Natural killer cell (primary cell): ENCODE results near the gene FN3KRP. TPM values are rescaled to one million over a fixed set of nuclear protein-coding genes. Genes with fewer than 3 reads are reported as not detected.

ENCODE experiments used
- ATAC-seq, 3 donors: fragments of 150-1000 bp in 2 of 3; fragments of 200-7000 bp in 1 of 3; cut with Tn5 transposase; 1 replicate in 1 of 3; 2 replicates in 2 of 3; pipeline ENCODE4 v1.10.0; 2021; ENCODE audit warnings: mild to moderate bottlenecking in 2 of 3, moderate library complexity in 2 of 3
- DNase-seq, 2 donors: peaks; one replicate each; pipeline versions ENCODE4 v3.0.0 to v3.0.0-alpha.2; 2013 to 2021; ENCODE audit warnings: mixed read lengths in 1 of 2
- H3K27ac ChIP-seq: one replicate; pipeline ENCODE4 v1.5.1; 2013; ENCODE audit warnings: mild to moderate bottlenecking, low read length
- H3K27me3 ChIP-seq: one replicate; pipeline ENCODE4 v1.6.1; 2013; ENCODE audit warnings: low read length; ENCODE audit not compliant: control insufficient read depth, insufficient read depth
- H3K36me3 ChIP-seq: one replicate; pipeline ENCODE4 v1.6.1; 2013; ENCODE audit warnings: low read length; ENCODE audit not compliant: control insufficient read depth, insufficient read depth
- H3K4me1 ChIP-seq: one replicate; pipeline ENCODE4 v1.6.1; 2013; ENCODE audit warnings: low read length; ENCODE audit not compliant: control insufficient read depth, insufficient read depth
- H3K4me3 ChIP-seq: one replicate; pipeline ENCODE4 v1.5.1; 2013; ENCODE audit warnings: low read length
- H3K9me3 ChIP-seq: one replicate; pipeline ENCODE4 v1.6.1; 2013; ENCODE audit warnings: low read length; ENCODE audit not compliant: control insufficient read depth, insufficient read depth
- H3K27ac Mint-ChIP-seq, 2 donors: one replicate each; pipeline ENCODE4 v1.8.0; 2022; ENCODE audit warnings: mild to moderate bottlenecking in 2 of 2, mixed read lengths in 2 of 2, moderate library complexity in 1 of 2
- H3K27me3 Mint-ChIP-seq, 2 donors: one replicate each; pipeline ENCODE4 v1.8.0; 2022; ENCODE audit warnings: low read depth in 2 of 2, mixed read lengths in 2 of 2
- H3K36me3 Mint-ChIP-seq: one replicate; pipeline ENCODE4 v1.8.0; 2022; ENCODE audit warnings: mixed read lengths
- H3K4me1 Mint-ChIP-seq, 2 donors: one replicate each; pipeline ENCODE4 v1.8.0; 2022; ENCODE audit warnings: mixed read lengths in 2 of 2
- H3K4me3 Mint-ChIP-seq: one replicate; pipeline ENCODE4 v1.8.0; 2022; ENCODE audit warnings: mild to moderate bottlenecking, moderate library complexity, mixed read lengths
- H3K9me3 Mint-ChIP-seq, 2 donors: one replicate each; pipeline ENCODE4 v1.8.0; 2022; ENCODE audit warnings: mixed read lengths in 2 of 2
- WGBS: methylation state at CpG from one replicate; pipeline ENCODE4 v1.1.7; 2013; ENCODE audit warnings: missing lambda C conversion rate; ENCODE audit not compliant: insufficient coverage; 5-methylcytosine and 5-hydroxymethylcytosine counted together
- intact Hi-C: fragments of 100-400 bp; cut with micrococcal nuclease; formaldehyde crosslinking; loops from one replicate; pipeline ENCODE4 v1.14.2; 2022
- total RNA-seq, 4 donors: library from RNA; stranded (reverse); fragments of 120-200 nt in 1 of 4; gene quantifications; one replicate each; pipeline versions ENCODE4 v1.2.3 to v1.2.4, GENCODE V29; 2013 to 2022
- TF ChIP-seq, protein P1 (sequence below): fragments of 200-600 bp; IDR thresholded peaks from one replicate; pipeline ENCODE4 v1.8.0; 2022; ENCODE audit warnings: antibody characterized with exemption

The FN3KRP gene
- total RNA-seq, 3 donors from 2014 or later (not counting 1 experiment from before 2014, with no cell fraction given): 29.4 to 42.3 (median 32.0) TPM

DNA sequence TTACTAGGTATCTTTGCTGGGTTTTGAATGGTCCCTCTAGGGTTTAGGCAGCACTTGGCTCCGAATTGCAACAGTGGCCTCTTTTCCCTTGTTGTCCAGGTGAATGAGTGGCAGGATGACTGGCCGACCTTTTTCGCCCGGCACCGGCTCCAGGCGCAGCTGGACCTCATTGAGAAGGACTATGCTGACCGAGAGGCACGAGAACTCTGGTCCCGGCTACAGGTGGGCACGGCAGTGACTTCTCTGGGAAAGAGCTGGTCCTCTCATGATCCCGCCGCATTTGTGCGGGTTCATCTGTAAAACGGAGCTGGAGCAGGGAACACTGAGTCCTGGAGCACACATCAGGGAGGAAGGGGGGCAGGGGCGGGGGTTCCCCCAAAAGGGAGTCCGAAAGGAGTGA, 32.2 kb downstream of the FN3KRP start:
- H3K27ac ChIP-seq: no peak overlapping the region
- H3K9me3 ChIP-seq: no peaks in the 10 kb centered on the region
- DNase-seq: no peak
- H3K4me3 ChIP-seq: no peak overlapping the region
- 97% methylated on average over 16 of the region's 16 CpGs for WGBS
- no peaks in the 10 kb centered on the region for H3K9me3 Mint-ChIP-seq
- H3K4me1 Mint-ChIP-seq: peaks cover 0 to 7% of the 10 kb centered on the region in 2 donors
- H3K4me1 ChIP-seq: peaks cover 17% of the 10 kb centered on the region
- TF ChIP-seq, protein P1, sequence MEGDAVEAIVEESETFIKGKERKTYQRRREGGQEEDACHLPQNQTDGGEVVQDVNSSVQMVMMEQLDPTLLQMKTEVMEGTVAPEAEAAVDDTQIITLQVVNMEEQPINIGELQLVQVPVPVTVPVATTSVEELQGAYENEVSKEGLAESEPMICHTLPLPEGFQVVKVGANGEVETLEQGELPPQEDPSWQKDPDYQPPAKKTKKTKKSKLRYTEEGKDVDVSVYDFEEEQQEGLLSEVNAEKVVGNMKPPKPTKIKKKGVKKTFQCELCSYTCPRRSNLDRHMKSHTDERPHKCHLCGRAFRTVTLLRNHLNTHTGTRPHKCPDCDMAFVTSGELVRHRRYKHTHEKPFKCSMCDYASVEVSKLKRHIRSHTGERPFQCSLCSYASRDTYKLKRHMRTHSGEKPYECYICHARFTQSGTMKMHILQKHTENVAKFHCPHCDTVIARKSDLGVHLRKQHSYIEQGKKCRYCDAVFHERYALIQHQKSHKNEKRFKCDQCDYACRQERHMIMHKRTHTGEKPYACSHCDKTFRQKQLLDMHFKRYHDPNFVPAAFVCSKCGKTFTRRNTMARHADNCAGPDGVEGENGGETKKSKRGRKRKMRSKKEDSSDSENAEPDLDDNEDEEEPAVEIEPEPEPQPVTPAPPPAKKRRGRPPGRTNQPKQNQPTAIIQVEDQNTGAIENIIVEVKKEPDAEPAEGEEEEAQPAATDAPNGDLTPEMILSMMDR: no peak
- H3K36me3 ChIP-seq: no peaks in the 10 kb centered on the region
- no peaks in the 10 kb centered on the region for H3K36me3 Mint-ChIP-seq
- H3K27me3 Mint-ChIP-seq: no peaks in the 10 kb centered on the region
- H3K4me3 Mint-ChIP-seq: no peak overlapping the region
- H3K27ac Mint-ChIP-seq: no peak overlapping the region
- H3K27me3 ChIP-seq: no peaks in the 10 kb centered on the region
- no peak for ATAC-seq
- intact Hi-C loops: no loop called here

DNA sequence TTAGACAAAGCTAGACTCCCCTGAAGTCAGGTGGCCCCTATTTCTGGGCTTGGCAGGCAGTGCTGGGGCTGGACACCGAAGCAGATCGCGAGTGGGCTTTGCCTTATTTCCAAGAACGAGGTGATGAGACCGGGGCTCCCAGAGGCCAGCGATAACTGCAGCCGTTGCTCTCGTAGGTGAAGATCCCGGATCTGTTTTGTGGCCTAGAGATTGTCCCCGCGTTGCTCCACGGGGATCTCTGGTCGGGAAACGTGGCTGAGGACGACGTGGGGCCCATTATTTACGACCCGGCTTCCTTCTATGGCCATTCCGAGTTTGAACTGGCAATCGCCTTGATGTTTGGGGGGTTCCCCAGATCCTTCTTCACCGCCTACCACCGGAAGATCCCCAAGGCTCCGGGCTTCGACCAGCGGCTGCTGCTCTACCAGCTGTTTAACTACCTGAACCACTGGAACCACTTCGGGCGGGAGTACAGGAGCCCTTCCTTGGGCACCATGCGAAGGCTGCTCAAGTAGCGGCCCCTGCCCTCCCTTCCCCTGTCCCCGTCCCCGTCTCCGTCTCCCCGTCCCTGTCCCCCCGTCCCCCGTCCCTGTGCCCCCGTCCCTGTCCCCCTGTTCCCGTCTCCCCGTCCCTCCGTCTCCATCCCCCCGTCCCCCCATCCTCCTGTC, 33.9 kb downstream of the FN3KRP start:
- H3K36me3 Mint-ChIP-seq: no peaks in the 10 kb centered on the region
- no peak overlapping the region for H3K27ac ChIP-seq
- peak overlapping the region; percentile 71 for H3K4me3 Mint-ChIP-seq
- no peaks in the 10 kb centered on the region for H3K27me3 ChIP-seq
- 71% methylated on average over 29 of the region's 40 CpGs for WGBS
- peaks cover 19% of the 10 kb centered on the region for H3K4me1 ChIP-seq
- H3K4me3 ChIP-seq: no peak overlapping the region
- ATAC-seq: no peak
- intact Hi-C loops: no loop called here
- H3K9me3 Mint-ChIP-seq: no peaks in the 10 kb centered on the region
- no peaks in the 10 kb centered on the region for H3K36me3 ChIP-seq
- TF ChIP-seq, protein P1: no peak
- no peak overlapping the region for H3K27ac Mint-ChIP-seq
- peaks cover 0 to 16% of the 10 kb centered on the region in 2 donors for H3K4me1 Mint-ChIP-seq
- DNase-seq: peak in 1 of 2 donors; percentile 37
- H3K27me3 Mint-ChIP-seq: no peaks in the 10 kb centered on the region
- H3K9me3 ChIP-seq: no peaks in the 10 kb centered on the region

DNA sequence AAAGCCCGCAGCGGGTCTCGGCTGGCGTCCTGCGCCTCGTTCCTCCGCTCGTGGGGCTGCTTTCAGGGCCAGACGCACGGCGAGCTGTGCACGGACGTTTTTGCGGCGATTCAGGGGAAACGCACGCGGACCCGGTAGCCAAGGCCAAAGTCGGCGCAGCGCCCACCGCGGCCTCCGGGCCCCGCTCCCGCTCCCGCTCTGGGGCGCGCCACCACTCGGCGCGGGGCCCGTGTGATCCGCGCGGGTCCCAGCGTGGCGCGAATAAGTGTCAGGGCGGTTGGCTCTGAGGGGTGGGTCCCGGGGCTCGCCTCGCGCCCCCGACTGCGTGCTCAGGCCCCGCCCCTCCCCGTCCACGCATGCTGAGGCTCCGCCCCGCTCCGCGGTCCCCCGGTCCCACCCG, 34.7 kb downstream of the FN3KRP start:
- no peaks in the 10 kb centered on the region for H3K36me3 Mint-ChIP-seq
- no peaks in the 10 kb centered on the region for H3K9me3 Mint-ChIP-seq
- peaks cover 0 to 23% of the 10 kb centered on the region in 2 donors for H3K4me1 Mint-ChIP-seq
- Histone ChIP-seq H3K4me3 (peak overlapping the region; percentile 33), H3K9me3 (no peaks in the 10 kb centered on the region), H3K36me3 (peaks cover under 1% of the 10 kb centered on the region), H3K27ac (no peak overlapping the region), H3K4me1 (peaks cover 19% of the 10 kb centered on the region), H3K27me3 (no peaks in the 10 kb centered on the region)
- H3K27me3 Mint-ChIP-seq: no peaks in the 10 kb centered on the region
- DNase-seq (no peak), ATAC-seq (no peak)
- WGBS: 1% methylated on average over 55 of the region's 56 CpGs
- TF ChIP-seq, protein P1: no peak
- intact Hi-C loops: no loop called here
- peak overlapping the region; percentile 49 for H3K4me3 Mint-ChIP-seq
- no peak overlapping the region for H3K27ac Mint-ChIP-seq
